HCT116 (cell line): Measurements from ENCODE around the gene KIF13A. TPM values are rescaled to one million over a fixed set of nuclear protein-coding genes. Genes with fewer than 3 reads are reported as not detected.

Source experiments
- ATAC-seq: fragments of 200-7000 bp; cut with Tn5 transposase; 2 replicates; pipeline ENCODE4 v1.9.1; 2020; ENCODE audit warnings: mild to moderate bottlenecking, moderate library complexity
- BruUV-seq: library from RNA; stranded (reverse); fragments of 400-500 nt; replicated peaks from 2 replicates; lab custom pipeline; 2021; lab: Mats Ljungman, UMichigan
- CTCF ChIA-PET: fragments of 300-600 bp; sonication (Branson Sonifier 250); formaldehyde crosslinking; loops from one replicate; lab custom pipeline; 2021; ENCODE audit warnings: antibody characterized with exemption; lab: Charles Lee
- POLR2A ChIA-PET: fragments of 300-600, 350-600 bp; sonication (Branson Sonifier 250); formaldehyde crosslinking; loops from one replicate; lab custom pipeline; 2021; ENCODE audit warnings: antibody characterized with exemption; lab: Charles Lee
- RAD21 ChIA-PET, 2 experiments: fragments of 300-600 bp; sonication (Branson Sonifier 250); formaldehyde crosslinking; loops; one replicate each; lab custom pipeline; 2023; ENCODE audit warnings: low total read pairs in 2 of 2; ENCODE audit not compliant: uncharacterized antibody in 2 of 2, unreplicated experiment in 2 of 2, low non-redundant PET in 1 of 2; lab: Charles Lee
- DNase-seq: peaks from one replicate; pipeline ENCODE4 v3.0.0-alpha.2; 2010; ENCODE audit warnings: low read depth, low spot score
- H2AFZ ChIP-seq: fragments of 200-600 bp; shearing (Covaris generic), sonication (generic); 2 replicates; pipeline ENCODE4 v1.6.1; 2017; ENCODE audit warnings: low read depth, mixed run types, mixed read lengths, antibody characterized with exemption, low read length; ENCODE audit not compliant: poor library complexity, severe bottlenecking
- H3K27ac ChIP-seq: 2 replicates; pipeline ENCODE4 v1.5.1; 2012; ENCODE audit warnings: low read depth, low read length
- H3K27me3 ChIP-seq: fragments of 200-600 bp; sonication (generic); 2 replicates; pipeline ENCODE4 v1.6.1; 2016; ENCODE audit warnings: mixed run types, low read length, mixed read lengths; ENCODE audit not compliant: insufficient read depth
- H3K36me3 ChIP-seq, 2 experiments: fragments of 200-500 bp in 1 of 2; fragments of 200-600 bp in 1 of 2; sonication (Bioruptor generic) in 1 of 2; sonication (generic) in 1 of 2; 2 replicates each; pipeline versions ENCODE4 v1.5.1 to v1.6.1; 2014 to 2016; ENCODE audit warnings: low read length in 2 of 2, inconsistent platforms in 1 of 2, mixed read lengths in 1 of 2, mixed run types in 1 of 2; ENCODE audit not compliant: insufficient read depth in 2 of 2, control insufficient read depth in 1 of 2
- H3K4me1 ChIP-seq, 2 experiments: fragments of 200-600 bp in 1 of 2; sonication (generic) in 1 of 2; 2 replicates each; pipeline versions ENCODE4 v1.5.1 to v1.6.1; 2012 to 2017; ENCODE audit warnings: low read length in 2 of 2, inconsistent platforms in 1 of 2, mild to moderate bottlenecking in 1 of 2, mixed read lengths in 1 of 2, mixed run types in 1 of 2, moderate library complexity in 1 of 2; ENCODE audit not compliant: insufficient read depth in 2 of 2, control insufficient read depth in 1 of 2
- H3K4me2 ChIP-seq: fragments of 200-600 bp; sonication (generic); 2 replicates; pipeline ENCODE4 v1.6.1; 2017; ENCODE audit warnings: mixed run types, low read length, mixed read lengths
- H3K4me3 ChIP-seq, 2 experiments: fragments of 200-600 bp in 1 of 2; sonication (generic) in 1 of 2; replicated peaks in 1 of 2; 2 replicates each; pipeline ENCODE4 v1.5.1; 2011 to 2016; ENCODE audit warnings: low read length in 2 of 2, control low read depth in 1 of 2, low read depth in 1 of 2, mild to moderate bottlenecking in 1 of 2, mixed read lengths in 1 of 2, mixed run types in 1 of 2
- H3K79me2 ChIP-seq: fragments of 200-600 bp; sonication (generic); 2 replicates; pipeline ENCODE4 v1.6.1; 2017; ENCODE audit warnings: mild to moderate bottlenecking, mixed run types, low read length, moderate library complexity, mixed read lengths; ENCODE audit not compliant: insufficient read depth
- H3K9ac ChIP-seq: fragments of 200-600 bp; sonication (generic); 2 replicates; pipeline ENCODE4 v1.6.1; 2016; ENCODE audit warnings: low read length, mixed read lengths
- H3K9me2 ChIP-seq: fragments of 200-600 bp; sonication (generic), shearing (Covaris generic); 2 replicates; pipeline ENCODE4 v1.6.1; 2017; ENCODE audit warnings: mixed run types, mild to moderate bottlenecking, moderate library complexity; ENCODE audit not compliant: insufficient read depth
- H3K9me3 ChIP-seq, 2 experiments: fragments of 200-500 bp in 1 of 2; fragments of 200-600 bp in 1 of 2; sonication (Bioruptor generic) in 1 of 2; sonication (generic) in 1 of 2; 2 replicates each; pipeline ENCODE4 v1.6.1; 2014 to 2017; ENCODE audit warnings: low read length in 2 of 2, mixed read lengths in 2 of 2, inconsistent platforms in 1 of 2, low read depth in 1 of 2, mild to moderate bottlenecking in 1 of 2, mixed run types in 1 of 2, moderate library complexity in 1 of 2; ENCODE audit not compliant: control insufficient read depth in 1 of 2, insufficient read depth in 1 of 2
- H4K20me1 ChIP-seq: fragments of 200-600 bp; sonication (generic), shearing (Covaris generic); 2 replicates; pipeline ENCODE4 v1.6.1; 2017; ENCODE audit warnings: mixed run types, mild to moderate bottlenecking, moderate library complexity; ENCODE audit not compliant: insufficient read depth
- EGR1 ChIP-seq: IDR thresholded peaks from 2 replicates; pipeline ENCODE4 v1.6.1; 2012; ENCODE audit warnings: low read depth
- ELF1 ChIP-seq: IDR thresholded peaks from 2 replicates; pipeline ENCODE4 v1.6.1; 2012; ENCODE audit warnings: low read depth, borderline replicate concordance
- EZH2 ChIP-seq: fragments of 200-600 bp; sonication (generic); IDR thresholded peaks from 2 replicates; pipeline ENCODE4 v1.6.1; 2017; ENCODE audit warnings: antibody characterized with exemption, mixed run types
- FOSL1 ChIP-seq: IDR thresholded peaks from 2 replicates; pipeline ENCODE4 v1.6.1; 2012; ENCODE audit warnings: low read depth
- SIN3A ChIP-seq: IDR thresholded peaks from 2 replicates; pipeline ENCODE4 v1.6.1; 2012; ENCODE audit warnings: low read depth
- SRF ChIP-seq: IDR thresholded peaks from 2 replicates; pipeline ENCODE4 v1.6.1; 2012; ENCODE audit warnings: low read depth
- intact Hi-C: fragments of 100-400 bp; cut with micrococcal nuclease; formaldehyde crosslinking; loops from 2 replicates; pipeline ENCODE4 v1.10.0; 2022
- total RNA-seq: library from RNA; stranded (reverse); gene quantifications from one replicate; pipeline ENCODE4 v1.2.1, GENCODE V29; 2021; ENCODE audit not compliant: unreplicated experiment
- TF ChIP-seq, protein P1 (sequence below): IDR thresholded peaks from 2 replicates; pipeline ENCODE4 v1.6.1; 2012; ENCODE audit warnings: low read depth
- TF ChIP-seq, protein P2 (sequence below): IDR thresholded peaks from 2 replicates; pipeline ENCODE4 v1.6.1; 2012

The KIF13A gene
- total RNA-seq, 1 experiment from 2014 or later: 23.1 TPM

- H3K9ac ChIP-seq: no peak overlapping the region
- H3K4me2 ChIP-seq: no peak overlapping the region
- TF ChIP-seq EZH2: no peak
- TF ChIP-seq SIN3A: no peak
- TF ChIP-seq SRF: no peak
- TF ChIP-seq, protein P1, sequence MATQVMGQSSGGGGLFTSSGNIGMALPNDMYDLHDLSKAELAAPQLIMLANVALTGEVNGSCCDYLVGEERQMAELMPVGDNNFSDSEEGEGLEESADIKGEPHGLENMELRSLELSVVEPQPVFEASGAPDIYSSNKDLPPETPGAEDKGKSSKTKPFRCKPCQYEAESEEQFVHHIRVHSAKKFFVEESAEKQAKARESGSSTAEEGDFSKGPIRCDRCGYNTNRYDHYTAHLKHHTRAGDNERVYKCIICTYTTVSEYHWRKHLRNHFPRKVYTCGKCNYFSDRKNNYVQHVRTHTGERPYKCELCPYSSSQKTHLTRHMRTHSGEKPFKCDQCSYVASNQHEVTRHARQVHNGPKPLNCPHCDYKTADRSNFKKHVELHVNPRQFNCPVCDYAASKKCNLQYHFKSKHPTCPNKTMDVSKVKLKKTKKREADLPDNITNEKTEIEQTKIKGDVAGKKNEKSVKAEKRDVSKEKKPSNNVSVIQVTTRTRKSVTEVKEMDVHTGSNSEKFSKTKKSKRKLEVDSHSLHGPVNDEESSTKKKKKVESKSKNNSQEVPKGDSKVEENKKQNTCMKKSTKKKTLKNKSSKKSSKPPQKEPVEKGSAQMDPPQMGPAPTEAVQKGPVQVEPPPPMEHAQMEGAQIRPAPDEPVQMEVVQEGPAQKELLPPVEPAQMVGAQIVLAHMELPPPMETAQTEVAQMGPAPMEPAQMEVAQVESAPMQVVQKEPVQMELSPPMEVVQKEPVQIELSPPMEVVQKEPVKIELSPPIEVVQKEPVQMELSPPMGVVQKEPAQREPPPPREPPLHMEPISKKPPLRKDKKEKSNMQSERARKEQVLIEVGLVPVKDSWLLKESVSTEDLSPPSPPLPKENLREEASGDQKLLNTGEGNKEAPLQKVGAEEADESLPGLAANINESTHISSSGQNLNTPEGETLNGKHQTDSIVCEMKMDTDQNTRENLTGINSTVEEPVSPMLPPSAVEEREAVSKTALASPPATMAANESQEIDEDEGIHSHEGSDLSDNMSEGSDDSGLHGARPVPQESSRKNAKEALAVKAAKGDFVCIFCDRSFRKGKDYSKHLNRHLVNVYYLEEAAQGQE: no peak
- TF ChIP-seq, protein P2, sequence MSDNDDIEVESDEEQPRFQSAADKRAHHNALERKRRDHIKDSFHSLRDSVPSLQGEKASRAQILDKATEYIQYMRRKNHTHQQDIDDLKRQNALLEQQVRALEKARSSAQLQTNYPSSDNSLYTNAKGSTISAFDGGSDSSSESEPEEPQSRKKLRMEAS: no peak
- TF ChIP-seq FOSL1: no peak
- TF ChIP-seq ELF1: no peak
- TF ChIP-seq EGR1: no peak
- intact Hi-C loops: no loop called here
- H3K9me2 ChIP-seq: no peaks in the 10 kb centered on the region
- no peaks in the 10 kb centered on the region for H4K20me1 ChIP-seq
- ATAC-seq: no peak
- no peak overlapping the region for H3K4me3 ChIP-seq
- RAD21 ChIA-PET: no interaction called here
- H3K27me3 ChIP-seq: no peaks in the 10 kb centered on the region
- no peaks in the 10 kb centered on the region for H3K9me3 ChIP-seq
- H2AFZ ChIP-seq: no peak overlapping the region
- CTCF ChIA-PET: no interaction called here
- no peaks in the 10 kb centered on the region for H3K79me2 ChIP-seq
- BruUV-seq: no TSS peak
- H3K36me3 ChIP-seq: no peaks in the 10 kb centered on the region; a peak in 1 of 4 replicates
- POLR2A ChIA-PET: no interaction called here
- no peak overlapping the region for H3K27ac ChIP-seq
- H3K4me1 ChIP-seq: no peaks in the 10 kb centered on the region
- DNase-seq: no peak
Observed at GRCh38 chr6:17847203-17847760, 140.2 kb downstream of the KIF13A start.
